HPDE6-E6E7 (cell line): ENCODE data around the gene SERF2.
"Not testable (repeated sequence)": the region's sequence is repeated elsewhere in the genome, so short reads cannot be mapped to it uniquely, and the experiment has no call there.

Experiments used
- DNase-seq: peaks from one replicate; pipeline ENCODE4 v3.0.0; 2011; ENCODE audit warnings: missing footprints; ENCODE audit errors: extremely low spot score

Gene SERF2

DNA sequence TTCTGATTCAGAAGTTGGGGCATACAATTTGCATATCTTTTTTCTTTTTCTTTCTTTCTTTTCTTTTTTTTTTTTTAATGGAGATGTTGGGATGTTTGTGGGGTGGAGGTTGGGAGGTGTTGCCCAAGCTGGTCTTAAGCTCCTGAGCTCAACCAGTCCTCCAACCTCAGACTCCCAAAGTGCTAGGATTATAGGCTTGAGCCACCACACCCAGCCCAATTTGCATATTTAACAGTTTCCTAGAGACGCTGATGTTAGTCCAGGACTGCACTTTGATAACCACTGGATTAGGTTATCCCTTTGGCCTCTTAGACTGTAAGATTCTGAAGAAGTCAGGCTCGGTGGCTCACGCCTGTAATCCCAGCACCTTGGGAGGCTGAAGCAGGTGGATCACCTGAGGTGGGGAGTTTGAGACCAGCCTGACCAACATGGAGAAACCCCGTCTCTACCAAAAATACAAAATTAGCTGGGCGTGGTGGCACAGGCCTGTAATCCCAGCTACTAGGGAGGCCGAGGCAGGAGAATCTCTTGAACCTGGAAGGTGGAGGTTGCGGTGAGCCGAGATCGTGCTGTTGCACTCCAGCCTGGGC lies 37.9 kb downstream of the SERF2 start:
- not testable (repeated sequence) for DNase-seq

DNA sequence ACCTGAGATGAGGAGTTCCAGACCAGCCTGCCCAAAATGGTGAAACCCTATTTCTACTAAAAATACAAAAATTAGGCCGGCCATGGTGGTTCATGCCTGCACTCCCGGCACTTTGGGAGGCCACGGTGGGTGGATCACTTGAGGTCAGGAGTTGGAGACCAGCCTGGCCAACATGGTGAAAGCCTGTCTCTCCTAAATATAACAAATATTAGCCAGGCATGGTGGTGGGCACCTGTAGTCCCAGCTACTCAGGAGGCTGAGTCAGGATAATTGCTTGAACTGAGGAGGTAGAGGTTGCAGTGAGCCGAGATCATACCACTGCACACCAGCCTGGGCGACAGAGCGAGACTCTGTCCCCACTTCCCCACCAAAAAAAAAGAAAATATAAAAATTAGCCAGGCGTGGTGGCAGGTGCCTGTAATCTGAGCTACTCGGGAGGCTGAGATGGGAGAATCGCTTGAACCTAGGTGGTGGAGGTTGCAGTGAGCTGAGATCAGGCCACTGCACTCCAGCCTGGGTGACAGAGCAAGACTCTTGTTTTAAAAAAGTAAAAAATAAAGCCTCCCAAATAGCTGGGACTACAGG lies 38.7 kb downstream of the SERF2 start:
- DNase-seq = not testable (repeated sequence)

- DNase-seq = not testable (repeated sequence)
These were observed 39.5 kb downstream of the SERF2 start for GRCh38 chr15:43831519-43832052.

GRCh38 chr15:43832485-43832884 lies 40.4 kb downstream of the SERF2 start:
- not testable (repeated sequence) for DNase-seq

DNA sequence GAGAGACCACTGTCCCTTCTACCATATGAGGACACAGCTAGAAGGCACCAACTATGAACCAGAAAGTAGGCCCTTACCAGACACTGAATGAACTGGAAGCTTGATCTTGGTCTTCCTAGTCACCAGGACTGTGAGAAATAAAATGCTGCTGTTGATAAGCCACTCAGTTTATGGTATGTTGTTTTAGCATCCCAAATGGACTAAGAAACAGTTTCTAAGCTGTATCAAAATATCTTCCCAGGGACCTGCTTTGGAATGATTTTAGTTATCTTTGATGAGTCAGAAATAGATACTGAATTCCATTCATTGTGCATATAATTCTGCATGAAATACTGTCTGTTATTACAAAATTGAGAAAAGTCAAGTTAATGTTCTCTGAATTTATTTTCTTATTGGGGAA lies 53.3 kb downstream of the SERF2 start:
- DNase-seq = no peak
